IMR-90 (cell line): ENCODE data around the gene FAM181B. TPM values are rescaled to one million over a fixed set of nuclear protein-coding genes. Genes with fewer than 3 reads are reported as not detected.

Source experiments
- ATAC-seq: fragments of 200-7000 bp; cut with Tn5 transposase; 2 replicates; pipeline ENCODE4 v1.9.1; 2020; ENCODE audit warnings: low read depth, mild to moderate bottlenecking, moderate library complexity
- BruUV-seq: library from RNA; stranded (reverse); fragments of 400-500 nt; replicated peaks from 2 replicates; lab custom pipeline; 2021; lab: Mats Ljungman, UMichigan
- CTCF ChIA-PET: fragments of 300-600 bp; formaldehyde crosslinking; extraction: SDS; loops from one replicate; lab custom pipeline; 2021; ENCODE audit warnings: antibody characterized with exemption; lab: Yijun Ruan, JAX
- POLR2A ChIA-PET: fragments of 300-600 bp; sonication (Branson Sonifier 250); formaldehyde crosslinking; loops from one replicate; lab custom pipeline; 2022; ENCODE audit warnings: antibody characterized with exemption; ENCODE audit not compliant: unreplicated experiment; lab: Charles Lee
- DNase-seq: peaks from one replicate; pipeline ENCODE4 v3.0.0; 2013
- H2AFZ ChIP-seq: replicated peaks from 2 replicates; pipeline ENCODE3; 2013; ENCODE audit warnings: low read length, mild to moderate bottlenecking; ENCODE audit not compliant: poor library complexity
- H2AK5ac ChIP-seq: 2 replicates; pipeline ENCODE4 v1.6.1; 2013; ENCODE audit warnings: low read depth, low read length, inconsistent platforms
- H2AK9ac ChIP-seq: replicated peaks from 2 replicates; pipeline ENCODE3; 2013; ENCODE audit warnings: mild to moderate bottlenecking, low read depth, low read length, moderate library complexity; ENCODE audit not compliant: poor library complexity
- H2BK120ac ChIP-seq: 2 replicates; pipeline ENCODE4 v1.6.1; 2013; ENCODE audit warnings: low read depth, low read length, inconsistent platforms
- H2BK15ac ChIP-seq: 3 replicates; pipeline ENCODE4 v1.6.1; 2013; ENCODE audit warnings: low read depth, low read length, inconsistent platforms
- H2BK20ac ChIP-seq: 2 replicates; pipeline ENCODE4 v1.6.1; 2013; ENCODE audit warnings: low read depth, mild to moderate bottlenecking, inconsistent platforms, low read length, moderate library complexity
- H2BK5ac ChIP-seq: 2 replicates; pipeline ENCODE4 v1.6.1; 2013; ENCODE audit warnings: mild to moderate bottlenecking, low read depth, low read length, inconsistent platforms; ENCODE audit not compliant: poor library complexity, severe bottlenecking
- H3K14ac ChIP-seq: replicated peaks from 2 replicates; pipeline ENCODE4 v1.6.1; 2013; ENCODE audit warnings: low read depth, low read length, inconsistent platforms
- H3K18ac ChIP-seq: 2 replicates; pipeline ENCODE4 v1.6.1; 2013; ENCODE audit warnings: low read depth, low read length, control low read depth
- H3K23ac ChIP-seq: 2 replicates; pipeline ENCODE4 v1.6.1; 2013; ENCODE audit warnings: low read depth, low read length, inconsistent platforms
- H3K27ac ChIP-seq: 2 replicates; pipeline ENCODE4 v1.5.1; 2013; ENCODE audit warnings: mild to moderate bottlenecking, control low read depth, low read length; ENCODE audit not compliant: insufficient read depth
- H3K27me3 ChIP-seq: 2 replicates; pipeline ENCODE4 v1.6.1; 2013; ENCODE audit warnings: low read length; ENCODE audit not compliant: control insufficient read depth, insufficient read depth
- H3K36me3 ChIP-seq: 2 replicates; pipeline ENCODE4 v1.6.1; 2013; ENCODE audit warnings: low read length, mixed read lengths; ENCODE audit not compliant: control insufficient read depth, insufficient read depth
- H3K4ac ChIP-seq: 2 replicates; pipeline ENCODE4 v1.6.1; 2013; ENCODE audit warnings: low read depth, low read length, inconsistent platforms
- H3K4me1 ChIP-seq: 2 replicates; pipeline ENCODE4 v1.6.1; 2013; ENCODE audit warnings: low read length, mixed read lengths; ENCODE audit not compliant: control insufficient read depth, insufficient read depth
- H3K4me2 ChIP-seq: 2 replicates; pipeline ENCODE4 v1.6.1; 2013; ENCODE audit warnings: low read depth, mild to moderate bottlenecking, control low read depth, low read length, moderate library complexity
- H3K4me3 ChIP-seq: 2 replicates; pipeline ENCODE4 v1.5.1; 2013; ENCODE audit warnings: low read depth, mild to moderate bottlenecking, control low read depth, low read length, moderate library complexity; ENCODE audit not compliant: insufficient read depth
- H3K56ac ChIP-seq: 2 replicates; pipeline ENCODE4 v1.6.1; 2013; ENCODE audit warnings: low read length, inconsistent platforms; ENCODE audit not compliant: insufficient read depth; ENCODE audit errors: extremely low read depth
- H3K79me1 ChIP-seq, 2 experiments: 2 replicates each; pipeline ENCODE4 v1.6.1; 2013; ENCODE audit warnings: low read length in 2 of 2, inconsistent platforms in 1 of 2, low read depth in 1 of 2
- H3K9ac ChIP-seq: 2 replicates; pipeline ENCODE4 v1.6.1; 2013; ENCODE audit warnings: low read depth, low read length, control low read depth
- H3K9me1 ChIP-seq: 2 replicates; pipeline ENCODE4 v1.6.1; 2013; ENCODE audit warnings: low read length, inconsistent platforms; ENCODE audit not compliant: insufficient read depth
- H3K9me3 ChIP-seq: 2 replicates; pipeline ENCODE4 v1.6.1; 2013; ENCODE audit warnings: low read length; ENCODE audit not compliant: control insufficient read depth, insufficient read depth
- H4K20me1 ChIP-seq: 2 replicates; pipeline ENCODE4 v1.6.1; 2013; ENCODE audit warnings: low read length, inconsistent platforms; ENCODE audit not compliant: insufficient read depth
- H4K5ac ChIP-seq: 2 replicates; pipeline ENCODE4 v1.6.1; 2013; ENCODE audit warnings: mild to moderate bottlenecking, low read depth, low read length, control low read depth
- H4K8ac ChIP-seq, 2 experiments: 2 replicates each; pipeline ENCODE4 v1.6.1; 2013; ENCODE audit warnings: low read depth in 2 of 2, low read length in 2 of 2, control low read depth in 1 of 2, inconsistent platforms in 1 of 2
- H4K91ac ChIP-seq: 2 replicates; pipeline ENCODE4 v1.6.1; 2013; ENCODE audit warnings: low read depth, low read length, inconsistent platforms; ENCODE audit not compliant: insufficient read depth
- CHD1 ChIP-seq: IDR thresholded peaks from 2 replicates; pipeline ENCODE4 v1.6.1; 2012; ENCODE audit warnings: low read depth, low read length, improper control_type of control experiment
- RAD21 ChIP-seq: IDR thresholded peaks from 2 replicates; pipeline ENCODE4 v1.6.1; 2012; ENCODE audit warnings: low read length, improper control_type of control experiment
- SMC3 ChIP-seq: fragments of 150-350 bp; IDR thresholded peaks from 2 replicates; pipeline ENCODE4 v1.6.1; 2016; ENCODE audit warnings: low read depth, mild to moderate bottlenecking, antibody characterized with exemption, low read length, moderate library complexity
- WGBS, 2 experiments: methylation state at CpG; one replicate each; pipeline versions ENCODE4 v1.1.5 to v1.1.7; 2013; ENCODE audit warnings: missing lambda C conversion rate in 2 of 2; ENCODE audit not compliant: insufficient read length in 1 of 2; ENCODE audit errors: extremely low coverage in 2 of 2; 5-methylcytosine and 5-hydroxymethylcytosine counted together
- dilution Hi-C: fragments of 300-500 bp; cut with HindIII; formaldehyde crosslinking; loops from one replicate; pipeline ENCODE4 v1.14.3; 2018; ENCODE audit warnings: low sequenced_read_pairs; ENCODE audit not compliant: unreplicated experiment
- in situ Hi-C: fragments of 300-500 bp; cut with MboI; formaldehyde crosslinking; loops from 3 replicates; pipeline ENCODE4 v1.14.3; 2019; ENCODE audit warnings: low sequenced_read_pairs, inconsistent platforms, mixed read lengths
- intact Hi-C: fragments of 100-400 bp; cut with micrococcal nuclease; formaldehyde crosslinking; loops from 2 replicates; pipeline ENCODE4 v1.10.0; 2022
- polyA plus RNA-seq, 3 experiments: library from polyadenylated mRNA; depleted of rRNA; stranded (reverse); fragments of >200 nt; gene quantifications; 2 replicates each; pipeline ENCODE4 v1.2.3, GENCODE V29; 2012; ENCODE audit warnings: low replicate concordance in 1 of 3
- total RNA-seq: library from RNA; depleted of rRNA; stranded (reverse); fragments of >200 nt; gene quantifications from 2 replicates; pipeline ENCODE4 v1.2.3, GENCODE V29; 2012
- TF ChIP-seq, protein P1 (sequence below): conservative IDR thresholded peaks from 2 replicates; pipeline ENCODE4 v1.5.1; 2012; ENCODE audit warnings: mild to moderate bottlenecking, low read depth, low read length, improper control_type of control experiment

The FAM181B gene
- total and polyA plus RNA-seq, 2 of the 4 experiments (the other 2 are of a cell fraction): not detected

DNA sequence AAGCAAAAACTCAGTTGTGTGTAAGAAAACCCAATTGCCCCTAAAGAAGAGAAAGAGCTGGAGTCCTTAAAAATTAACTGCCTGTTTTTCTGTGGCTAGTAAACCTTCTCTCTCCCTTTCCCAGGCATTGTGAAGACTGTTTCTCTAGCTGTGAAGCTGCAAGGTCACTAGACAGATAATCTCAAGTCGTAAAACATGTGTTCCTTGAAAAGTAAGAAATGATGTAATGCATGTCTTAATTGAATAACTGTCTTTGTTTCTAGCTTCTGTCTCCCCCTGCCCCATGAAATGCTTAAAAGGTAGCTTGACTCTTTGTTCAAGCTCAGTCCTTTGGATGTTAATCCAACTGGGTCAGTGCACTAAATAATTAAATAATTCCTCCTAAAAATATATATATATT lies 29.5 kb upstream of the FAM181B start:
- Histone ChIP-seq H2AK5ac (no peak overlapping the region), H4K91ac (no peak overlapping the region), H3K27me3 (peaks cover 2% of the 10 kb centered on the region; the same call in 1 of the 2 replicates), H4K8ac (no peak overlapping the region), H3K36me3 (no peaks in the 10 kb centered on the region), H2AK9ac (no peak overlapping the region), H4K5ac (no peak overlapping the region), H3K4me1 (no peaks in the 10 kb centered on the region), H3K9me1 (no peaks in the 10 kb centered on the region), H3K18ac (no peak overlapping the region), H3K9me3 (no peaks in the 10 kb centered on the region), H3K4me3 (no peak overlapping the region), H2AFZ (no peak overlapping the region), H3K9ac (no peak overlapping the region), H4K20me1 (no peaks in the 10 kb centered on the region), H3K79me1 (no peaks in the 10 kb centered on the region), H3K4me2 (no peak overlapping the region), H2BK15ac (no peak overlapping the region), H3K14ac (no peak overlapping the region), H3K23ac (no peak overlapping the region), H2BK5ac (no peak overlapping the region), H3K27ac (no peak overlapping the region), H3K56ac (no peak overlapping the region), H2BK20ac (no peak overlapping the region), H2BK120ac (no peak overlapping the region), H3K4ac (no peak overlapping the region)
- dilution Hi-C loops: no loop called here
- no peak for ATAC-seq
- WGBS, 2 experiments: no CpG with 5 or more reads among the region's 1 CpG
- no peak for DNase-seq
- ChIA-PET POLR2A (no interaction called here), CTCF (no interaction called here)
- in situ Hi-C loops: no loop called here
- BruUV-seq: no TSS peak
- no peak for TF ChIP-seq SMC3
- TF ChIP-seq RAD21: no peak
- TF ChIP-seq CHD1: no peak
- TF ChIP-seq, protein P1, sequence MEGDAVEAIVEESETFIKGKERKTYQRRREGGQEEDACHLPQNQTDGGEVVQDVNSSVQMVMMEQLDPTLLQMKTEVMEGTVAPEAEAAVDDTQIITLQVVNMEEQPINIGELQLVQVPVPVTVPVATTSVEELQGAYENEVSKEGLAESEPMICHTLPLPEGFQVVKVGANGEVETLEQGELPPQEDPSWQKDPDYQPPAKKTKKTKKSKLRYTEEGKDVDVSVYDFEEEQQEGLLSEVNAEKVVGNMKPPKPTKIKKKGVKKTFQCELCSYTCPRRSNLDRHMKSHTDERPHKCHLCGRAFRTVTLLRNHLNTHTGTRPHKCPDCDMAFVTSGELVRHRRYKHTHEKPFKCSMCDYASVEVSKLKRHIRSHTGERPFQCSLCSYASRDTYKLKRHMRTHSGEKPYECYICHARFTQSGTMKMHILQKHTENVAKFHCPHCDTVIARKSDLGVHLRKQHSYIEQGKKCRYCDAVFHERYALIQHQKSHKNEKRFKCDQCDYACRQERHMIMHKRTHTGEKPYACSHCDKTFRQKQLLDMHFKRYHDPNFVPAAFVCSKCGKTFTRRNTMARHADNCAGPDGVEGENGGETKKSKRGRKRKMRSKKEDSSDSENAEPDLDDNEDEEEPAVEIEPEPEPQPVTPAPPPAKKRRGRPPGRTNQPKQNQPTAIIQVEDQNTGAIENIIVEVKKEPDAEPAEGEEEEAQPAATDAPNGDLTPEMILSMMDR: no peak
- intact Hi-C loops: no loop called here
